ENCODE measurements around the gene MEIOC.

- TF ChIP-seq CEBPB (IDR thresholded peaks at IDR 0.05; ENCODE audit: low read depth, low read length) (no peak), POLR2A (IDR thresholded peaks at IDR 0.05; ENCODE audit: control extremely low read depth in 1 of 2, low read depth in 2 of 2, low read length in 2 of 2) (no peak), CTCF (IDR thresholded peaks at IDR 0.05; ENCODE audit: control extremely low read depth in 1 of 3, insufficient read depth in 1 of 3, low read depth in 1 of 3, low read length in 3 of 3) (no peak), ZNF274 (IDR thresholded peaks at IDR 0.05; ENCODE audit: borderline replicate concordance, extremely low read depth, low read length) (no peak), JUN (IDR thresholded peaks at IDR 0.05; ENCODE audit: low read depth, low read length) (no peak), USF2 (IDR thresholded peaks at IDR 0.05; ENCODE audit: low read length) (no peak), SRF (IDR thresholded peaks at IDR 0.05; ENCODE audit: low read depth, low read length) (no peak), SP1 (IDR thresholded peaks at IDR 0.05; ENCODE audit: low read depth, low read length) (no peak), POU5F1 (IDR thresholded peaks at IDR 0.05; ENCODE audit: low read depth, low read length) (no peak), RXRA (IDR thresholded peaks at IDR 0.05; ENCODE audit: insufficient read depth, low read depth, low read length) (no peak), EZH2 (IDR thresholded peaks at IDR 0.05; ENCODE audit: low read depth, low read length, severe bottlenecking) (no peak)
These were observed 32.6 kb downstream of the MEIOC start for GRCh38 chr17:44688675-44689476.

All from H1 (cell line).